Upper lobe of left lung (tissue), 6 donors: ENCODE results near the gene PRMT3. TPM values are rescaled to one million over a fixed set of nuclear protein-coding genes. Genes with fewer than 3 reads are reported as not detected.

Experiments
- ATAC-seq, 2 donors: fragments of 200-7000 bp; cut with Tn5 transposase; one replicate each; pipeline ENCODE4 v1.9.1; 2022; ENCODE audit warnings: mild to moderate bottlenecking in 2 of 2, moderate library complexity in 2 of 2; ENCODE audit not compliant: low FRiP score in 2 of 2
- DNase-seq, 2 donors: peaks; one replicate each; pipeline ENCODE4 v3.0.0-alpha.2; 2019 to 2020
- H3K27ac ChIP-seq, 4 donors: fragments of 200-600 bp; sonication (generic); one replicate each; pipeline ENCODE4 v1.5.1; 2016 to 2019
- H3K27me3 ChIP-seq, 4 donors: fragments of 200-600 bp; sonication (generic); one replicate each; pipeline ENCODE4 v1.5.1; 2017 to 2019
- H3K36me3 ChIP-seq, 4 donors: fragments of 200-600 bp; sonication (generic); one replicate each; pipeline ENCODE4 v1.5.1; 2016 to 2019
- H3K4me1 ChIP-seq, 4 donors: fragments of 200-600 bp; sonication (generic); one replicate each; pipeline ENCODE4 v1.5.1; 2018 to 2019
- H3K4me3 ChIP-seq, 4 donors: fragments of 200-600 bp; sonication (generic); one replicate each; pipeline ENCODE4 v1.5.1; 2017 to 2019; ENCODE audit warnings: mild to moderate bottlenecking in 2 of 4, moderate library complexity in 1 of 4
- H3K9me3 ChIP-seq, 4 donors: fragments of 200-600 bp; sonication (generic); one replicate each; pipeline ENCODE4 v1.5.1; 2018 to 2019
- EP300 ChIP-seq, 4 donors: sonication (generic); formaldehyde crosslinking; IDR thresholded peaks; one replicate each; pipeline ENCODE4 v1.5.1; 2017; ENCODE audit warnings: antibody characterized with exemption in 4 of 4, control low read depth in 2 of 4
- POLR2A ChIP-seq, 4 donors: fragments of 450-650 bp; IDR thresholded peaks; one replicate each; pipeline ENCODE4 v1.5.1; 2016 to 2017; ENCODE audit warnings: antibody characterized with exemption in 4 of 4, mild to moderate bottlenecking in 2 of 4
- POLR2AphosphoS5 ChIP-seq, 2 donors: sonication (generic); formaldehyde crosslinking; IDR thresholded peaks; one replicate each; pipeline ENCODE4 v1.5.1; 2017; ENCODE audit warnings: antibody characterized with exemption in 2 of 2
- WGBS, 2 donors: methylation state at CpG; one replicate each; pipeline ENCODE4 v1.1.5; 2017 to 2018; 5-methylcytosine and 5-hydroxymethylcytosine counted together
- total RNA-seq, 6 donors: library from RNA; depleted of rRNA in 4 of 6; stranded (reverse); fragments of >200 nt in 4 of 6; gene quantifications; one replicate each; pipeline versions ENCODE4 v1.1.0 to v1.2.1, GENCODE V29; 2016 to 2021
- TF ChIP-seq, protein P1 (sequence below), 6 experiments: fragments of 450-650 bp in 4 of 6; fragments of 200-600 bp in 2 of 6; sonication (generic) in 2 of 6; IDR thresholded peaks; one replicate each; pipeline ENCODE4 v1.5.1; 2016 to 2019; ENCODE audit warnings: antibody characterized with exemption in 6 of 6
- donor health status: DM: no; HTN: no; CAD: no; lungs with moderate emphysema.
- donor health status: DM: no; HTN: yes; CAD: no; lungs with severe emphysema.

The PRMT3 gene
- total RNA-seq, 6 donors from 2014 or later = 7.6 to 31.4 (median 13.1) TPM

DNA sequence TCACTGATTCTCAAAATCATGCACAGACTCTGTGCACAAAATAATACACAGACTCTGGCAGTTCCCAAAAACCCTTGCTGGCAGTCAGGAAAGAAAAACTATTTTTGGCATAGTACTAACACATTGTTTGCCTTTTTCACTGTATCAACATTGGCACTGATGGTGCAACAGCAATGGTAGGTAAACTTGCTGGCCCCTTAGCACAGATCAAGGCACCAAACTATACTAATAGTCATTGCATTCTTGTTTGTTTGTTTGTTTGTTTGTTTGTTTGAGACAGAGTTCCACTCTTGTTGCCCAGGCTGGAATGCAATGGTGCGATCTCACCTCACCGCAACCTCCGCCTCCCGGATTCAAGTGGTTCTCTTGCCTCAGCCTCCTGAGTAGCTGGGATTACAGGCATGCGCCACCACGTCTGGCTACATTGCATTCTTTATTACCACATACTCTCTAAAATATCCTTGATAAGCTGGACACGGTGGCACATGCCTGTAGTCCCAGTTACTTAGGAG, 130.9 kb downstream of the PRMT3 start:
- no peaks in the 10 kb centered on the region for H3K27me3 ChIP-seq
- DNase-seq (peak in 1 of 2 donors; percentile 39), ATAC-seq (peak in 1 of 2 donors; percentile 34)
- H3K4me3 ChIP-seq = no peak overlapping the region
- no peaks in the 10 kb centered on the region for H3K9me3 ChIP-seq
- no peak for TF ChIP-seq POLR2AphosphoS5 (IDR thresholded peaks at IDR 0.05)
- TF ChIP-seq POLR2A (IDR thresholded peaks at IDR 0.05) = no peak
- TF ChIP-seq EP300 (IDR thresholded peaks at IDR 0.05) = no peak
- TF ChIP-seq, protein P1, sequence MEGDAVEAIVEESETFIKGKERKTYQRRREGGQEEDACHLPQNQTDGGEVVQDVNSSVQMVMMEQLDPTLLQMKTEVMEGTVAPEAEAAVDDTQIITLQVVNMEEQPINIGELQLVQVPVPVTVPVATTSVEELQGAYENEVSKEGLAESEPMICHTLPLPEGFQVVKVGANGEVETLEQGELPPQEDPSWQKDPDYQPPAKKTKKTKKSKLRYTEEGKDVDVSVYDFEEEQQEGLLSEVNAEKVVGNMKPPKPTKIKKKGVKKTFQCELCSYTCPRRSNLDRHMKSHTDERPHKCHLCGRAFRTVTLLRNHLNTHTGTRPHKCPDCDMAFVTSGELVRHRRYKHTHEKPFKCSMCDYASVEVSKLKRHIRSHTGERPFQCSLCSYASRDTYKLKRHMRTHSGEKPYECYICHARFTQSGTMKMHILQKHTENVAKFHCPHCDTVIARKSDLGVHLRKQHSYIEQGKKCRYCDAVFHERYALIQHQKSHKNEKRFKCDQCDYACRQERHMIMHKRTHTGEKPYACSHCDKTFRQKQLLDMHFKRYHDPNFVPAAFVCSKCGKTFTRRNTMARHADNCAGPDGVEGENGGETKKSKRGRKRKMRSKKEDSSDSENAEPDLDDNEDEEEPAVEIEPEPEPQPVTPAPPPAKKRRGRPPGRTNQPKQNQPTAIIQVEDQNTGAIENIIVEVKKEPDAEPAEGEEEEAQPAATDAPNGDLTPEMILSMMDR (IDR thresholded peaks at IDR 0.05) = no peak
- no peak overlapping the region for H3K27ac ChIP-seq
- peaks cover 0 to 4% (median 0%) of the 10 kb centered on the region in 4 donors for H3K4me1 ChIP-seq
- no peaks in the 10 kb centered on the region for H3K36me3 ChIP-seq
- 80 to 83% methylated on average over 7 of the region's 7 CpGs for WGBS, 2 donors

DNA sequence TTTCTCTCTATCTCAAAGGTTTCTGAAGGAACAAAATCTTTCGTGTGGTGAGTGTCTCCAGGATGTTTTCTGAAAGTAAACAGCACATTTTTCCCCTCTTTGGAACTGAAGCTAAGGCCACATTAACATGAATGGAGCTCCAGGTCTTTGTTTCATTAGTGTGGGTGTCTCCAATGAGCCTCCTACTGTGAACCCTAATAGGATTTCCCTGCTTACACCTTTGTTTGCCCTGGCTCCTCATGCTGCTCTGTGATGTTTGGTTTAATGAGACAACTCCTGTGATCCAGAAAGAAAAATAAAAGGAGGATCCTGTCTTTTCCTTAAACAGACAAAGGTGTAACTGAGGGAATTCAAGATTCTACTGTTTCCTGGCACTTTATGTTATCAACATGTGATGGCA, 135.0 kb downstream of the PRMT3 start:
- Histone ChIP-seq H3K36me3 (no peaks in the 10 kb centered on the region), H3K9me3 (no peaks in the 10 kb centered on the region), H3K27me3 (no peaks in the 10 kb centered on the region), H3K4me1 (peaks cover 0 to 4% (median 0%) of the 10 kb centered on the region in 4 donors), H3K27ac (no peak overlapping the region), H3K4me3 (no peak overlapping the region)
- DNase-seq (no peak), ATAC-seq (no peak)
- TF ChIP-seq POLR2A (IDR thresholded peaks at IDR 0.05) = no peak
- WGBS, 2 donors = 19 to 48% methylated on average over 1 of the region's 1 CpG

DNA sequence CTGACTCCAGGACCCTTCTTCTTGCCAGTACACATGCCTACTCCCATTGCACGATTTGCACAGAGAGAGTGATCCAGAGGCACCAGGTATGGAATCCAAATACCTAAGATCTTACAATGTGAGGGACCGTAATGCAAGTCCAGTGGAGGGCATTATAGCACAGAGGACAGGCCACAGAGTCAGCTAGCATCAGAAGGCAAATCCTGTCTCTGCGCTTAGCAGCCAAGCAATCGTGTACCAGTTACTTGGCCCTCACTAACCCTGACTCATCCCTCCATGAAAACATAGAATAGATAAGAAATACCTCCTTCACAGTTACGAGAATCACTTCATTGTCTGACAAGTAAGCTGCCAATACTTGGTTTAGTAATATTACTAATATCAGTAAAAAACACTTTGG, 142.2 kb downstream of the PRMT3 start:
- Histone ChIP-seq H3K27me3 (no peaks in the 10 kb centered on the region), H3K9me3 (no peaks in the 10 kb centered on the region), H3K36me3 (no peaks in the 10 kb centered on the region), H3K4me1 (no peaks in the 10 kb centered on the region), H3K4me3 (no peak overlapping the region), H3K27ac (no peak overlapping the region)
- ATAC-seq (no peak), DNase-seq (no peak)
- 72 to 82% methylated on average over 5 of the region's 5 CpGs for WGBS, 2 donors
- TF ChIP-seq POLR2AphosphoS5 (IDR thresholded peaks at IDR 0.05) = no peak
- no peak for TF ChIP-seq EP300 (IDR thresholded peaks at IDR 0.05)
- TF ChIP-seq POLR2A (IDR thresholded peaks at IDR 0.05) = no peak
- TF ChIP-seq, protein P1 (IDR thresholded peaks at IDR 0.05) = no peak

DNA sequence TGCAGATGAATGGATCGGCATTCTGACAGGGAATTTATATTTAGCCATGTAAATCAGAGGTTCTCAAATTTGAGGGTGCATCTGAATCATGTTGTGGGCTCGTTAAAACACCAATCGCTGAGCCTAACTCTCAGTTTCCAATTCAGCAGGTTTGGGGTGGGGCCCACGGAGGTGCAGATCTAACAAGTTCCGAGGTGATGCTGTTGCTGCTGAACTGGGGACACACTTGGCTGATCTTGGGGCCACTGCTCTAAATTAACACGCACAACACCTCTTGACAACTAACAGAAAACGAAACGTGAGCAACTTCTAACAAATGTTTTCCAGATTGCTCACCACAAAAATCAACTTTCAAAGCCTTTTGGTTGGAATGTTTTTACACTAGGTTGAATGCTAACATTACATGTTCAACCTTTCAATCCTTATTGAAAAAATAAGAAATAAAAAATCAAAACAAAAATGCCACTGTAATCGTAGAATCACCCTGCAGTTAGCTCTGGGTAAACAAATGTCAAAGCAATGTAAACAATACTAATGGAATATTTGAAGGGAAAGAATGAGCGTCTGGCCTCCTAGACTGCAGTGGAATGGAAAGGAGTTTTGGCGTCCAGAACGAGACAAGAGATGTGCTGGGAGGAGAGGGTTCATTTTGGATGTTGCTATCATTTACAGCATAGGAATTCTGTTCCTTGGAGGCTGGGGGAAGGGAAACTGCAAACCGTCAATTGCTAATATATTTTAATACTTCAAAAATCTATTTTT, 143.6 kb downstream of the PRMT3 start:
- ATAC-seq = no peak
- Histone ChIP-seq H3K4me3 (no peak overlapping the region), H3K27me3 (no peaks in the 10 kb centered on the region), H3K9me3 (no peaks in the 10 kb centered on the region), H3K4me1 (no peaks in the 10 kb centered on the region), H3K36me3 (no peaks in the 10 kb centered on the region), H3K27ac (no peak overlapping the region)
- DNase-seq = no peak
- 34 to 45% methylated on average over 13 of the region's 13 CpGs for WGBS, 2 donors
- TF ChIP-seq POLR2AphosphoS5 (IDR thresholded peaks at IDR 0.05) = no peak
- TF ChIP-seq, protein P1 (IDR thresholded peaks at IDR 0.05) = no peak
- no peak for TF ChIP-seq EP300 (IDR thresholded peaks at IDR 0.05)
- no peak for TF ChIP-seq POLR2A (IDR thresholded peaks at IDR 0.05)

DNA sequence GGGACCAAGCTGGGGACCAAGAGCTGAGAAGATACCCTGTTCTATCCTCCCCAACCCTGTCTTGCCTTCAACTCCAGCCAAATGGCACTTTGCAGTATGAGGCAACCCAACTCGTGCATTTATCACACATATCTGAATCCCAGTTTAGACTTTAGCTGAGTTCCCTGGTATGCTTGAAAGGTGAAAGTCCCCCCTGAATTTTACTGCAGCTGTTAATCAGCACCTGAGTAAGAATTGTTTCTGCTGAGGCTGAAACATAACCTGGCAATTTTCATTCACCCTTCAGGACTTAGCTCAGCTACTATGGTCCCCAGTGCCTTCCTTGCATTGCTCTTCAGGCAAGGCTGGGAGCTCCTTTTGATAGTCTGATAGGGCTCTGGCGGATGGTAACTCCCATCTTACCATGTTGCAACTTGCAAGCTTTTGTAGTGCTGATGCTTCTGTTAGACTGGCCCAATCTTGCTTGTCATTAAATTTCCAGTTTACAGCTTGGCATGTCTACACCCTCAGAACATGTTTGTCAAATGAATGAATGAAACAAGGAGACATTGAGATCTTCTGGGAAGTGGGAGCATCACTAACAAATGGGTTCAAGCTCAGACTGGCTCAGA, 147.9 kb downstream of the PRMT3 start:
- Histone ChIP-seq H3K4me3 (no peak overlapping the region), H3K4me1 (no peaks in the 10 kb centered on the region), H3K9me3 (peaks cover 0 to 7% (median 0%) of the 10 kb centered on the region in 4 donors), H3K36me3 (no peaks in the 10 kb centered on the region), H3K27ac (no peak overlapping the region), H3K27me3 (no peaks in the 10 kb centered on the region)
- DNase-seq = no peak
- ATAC-seq = no peak
- TF ChIP-seq POLR2AphosphoS5 (IDR thresholded peaks at IDR 0.05) (no peak), EP300 (IDR thresholded peaks at IDR 0.05) (no peak), POLR2A (IDR thresholded peaks at IDR 0.05) (no peak)
- TF ChIP-seq, protein P1 (IDR thresholded peaks at IDR 0.05) = no peak
- 43 to 59% methylated on average over 2 of the region's 2 CpGs for WGBS, 2 donors
